ENCODE results near the gene AP1AR.

GRCh38 chr4:112316360-112316759, 84.8 kb downstream of the AP1AR start:
- TF ChIP-seq POLR2AphosphoS5 (IDR thresholded peaks at IDR 0.05) (no peak), CTCF (IDR thresholded peaks at IDR 0.05) (no peak), POLR2A (IDR thresholded peaks at IDR 0.05) (no peak)

All from gastroesophageal sphincter (tissue), 3 donors.